T-cell (primary cell): Measurements from ENCODE around the gene BMP6. TPM values are rescaled to one million over a fixed set of nuclear protein-coding genes. Genes with fewer than 3 reads are reported as not detected.

Source experiments
- ATAC-seq, 4 experiments: fragments of 200-7000 bp in 3 of 4; fragments of 150-1000 bp in 1 of 4; cut with Tn5 transposase; replicated peaks in 1 of 4; 1 replicate in 3 of 4; 2 replicates in 1 of 4; pipeline ENCODE4 v1.10.0; 2021; ENCODE audit warnings: moderate library complexity in 3 of 4, mild to moderate bottlenecking in 2 of 4, moderate number of reproducible peaks in 1 of 4
- CTCF ChIA-PET, 2 donors: fragments of 300-600 bp; sonication (Branson Sonifier 250); formaldehyde crosslinking; loops; one replicate each; lab custom pipeline; 2022; ENCODE audit warnings: antibody characterized with exemption in 2 of 2; lab: Charles Lee
- POLR2A ChIA-PET, 2 donors: fragments of 300-600 bp; sonication (Branson Sonifier 250); formaldehyde crosslinking; loops; one replicate each; lab custom pipeline; 2022; ENCODE audit warnings: antibody characterized with exemption in 2 of 2; lab: Charles Lee
- DNase-seq, 35 experiments: peaks; one replicate each; pipeline versions ENCODE4 v3.0.0 to v3.0.0-alpha.2; 2013 to 2023
- H3K27ac ChIP-seq: one replicate; pipeline ENCODE4 v1.5.1; 2013; ENCODE audit warnings: low read length
- H3K27me3 ChIP-seq, 2 experiments: replicated peaks in 1 of 2; 1 replicate in 1 of 2; 2 replicates in 1 of 2; pipeline versions ENCODE4 v1.6.1 to v1.7.0; 2013; ENCODE audit warnings: low read length in 1 of 2, mixed read lengths in 1 of 2; ENCODE audit not compliant: control insufficient read depth in 2 of 2, insufficient read depth in 2 of 2; ENCODE audit errors: extremely low read depth in 1 of 2
- H3K36me3 ChIP-seq, 2 donors: 1 replicate in 1 of 2; 2 replicates in 1 of 2; pipeline versions ENCODE4 v1.6.1 to v1.7.0; 2013; ENCODE audit warnings: low read length in 1 of 2; ENCODE audit not compliant: control insufficient read depth in 2 of 2, insufficient read depth in 1 of 2; ENCODE audit errors: extremely low read depth in 1 of 2
- H3K4me1 ChIP-seq, 2 experiments: 1 replicate in 1 of 2; 2 replicates in 1 of 2; pipeline versions ENCODE4 v1.6.1 to v1.7.0; 2013; ENCODE audit warnings: low read length in 2 of 2, mixed read lengths in 1 of 2; ENCODE audit not compliant: insufficient read depth in 2 of 2, control insufficient read depth in 1 of 2; ENCODE audit errors: extremely low read depth in 1 of 2
- H3K4me3 ChIP-seq, 2 donors: 1 replicate in 1 of 2; 2 replicates in 1 of 2; pipeline versions ENCODE4 v1.5.1 to v1.7.0; 2013; ENCODE audit warnings: mild to moderate bottlenecking in 2 of 2, low read length in 1 of 2, moderate library complexity in 1 of 2; ENCODE audit not compliant: control insufficient read depth in 1 of 2; ENCODE audit errors: extremely low read depth in 1 of 2
- H3K9me3 ChIP-seq: 2 replicates; pipeline ENCODE4 v1.7.0; 2013
- H3K27ac Mint-ChIP-seq, 2 donors: one replicate each; pipeline ENCODE4 v1.8.0; 2020 to 2021; ENCODE audit warnings: mild to moderate bottlenecking in 2 of 2, mixed read lengths in 2 of 2
- H3K27me3 Mint-ChIP-seq, 2 donors: one replicate each; pipeline ENCODE4 v1.8.0; 2021 to 2022; ENCODE audit warnings: mixed read lengths in 2 of 2
- H3K36me3 Mint-ChIP-seq: one replicate; pipeline ENCODE4 v1.8.0; 2021; ENCODE audit warnings: mixed read lengths
- H3K4me1 Mint-ChIP-seq, 3 donors: one replicate each; pipeline ENCODE4 v1.8.0; 2020 to 2022; ENCODE audit warnings: mixed read lengths in 3 of 3, mild to moderate bottlenecking in 1 of 3
- H3K4me3 Mint-ChIP-seq, 3 donors: one replicate each; pipeline ENCODE4 v1.8.0; 2020 to 2022; ENCODE audit warnings: mild to moderate bottlenecking in 3 of 3, mixed read lengths in 3 of 3, moderate library complexity in 3 of 3
- H3K9me3 Mint-ChIP-seq, 3 donors: one replicate each; pipeline ENCODE4 v1.8.0; 2020 to 2022; ENCODE audit warnings: mixed read lengths in 3 of 3
- WGBS: methylation state at CpG from one replicate; pipeline ENCODE4 v1.1.5; 2013; ENCODE audit warnings: missing lambda C conversion rate; ENCODE audit not compliant: insufficient coverage; 5-methylcytosine and 5-hydroxymethylcytosine counted together
- total RNA-seq, 35 experiments: library from RNA in 6 of 35; stranded (reverse) in 6 of 35; fragments of 120-200 nt in 1 of 35; gene quantifications; one replicate each; pipeline versions ENCODE4 v1.2.1 to v1.2.4 and lab custom pipeline; 2013 to 2026

BMP6 gene
- total RNA-seq, 5 donors from 2014 or later (not counting 1 experiment from before 2014, with no cell fraction given): 0.09 to 0.23 (median 0.13) TPM; not detected in 1

- Histone ChIP-seq H3K4me3 (no peak overlapping the region), H3K36me3 (no peaks in the 10 kb centered on the region), H3K27ac (no peak overlapping the region), H3K9me3 (no peaks in the 10 kb centered on the region), H3K4me1 (peaks cover 0 to 3% of the 10 kb centered on the region in 2 experiments), H3K27me3 (peaks cover 0 to 11% of the 10 kb centered on the region in 2 experiments)
- ATAC-seq: no peak
- ChIA-PET POLR2A (no interaction called here), CTCF (interaction anchor here in 1 of 2 donors (0.7 kb wide), 1 partner anchor 81 kb away, joined by 3 read pairs; no protein-coding TSS in a partner anchor)
- no peaks in the 10 kb centered on the region for H3K9me3 Mint-ChIP-seq
- WGBS: 94% methylated on average over 4 of the region's 4 CpGs
- H3K27ac Mint-ChIP-seq: no peak overlapping the region
- no peaks in the 10 kb centered on the region for H3K36me3 Mint-ChIP-seq
- H3K27me3 Mint-ChIP-seq: peaks cover 3 to 4% of the 10 kb centered on the region in 2 donors
- peaks cover 0 to 2% (median 0%) of the 10 kb centered on the region in 3 donors for H3K4me1 Mint-ChIP-seq
- no peak for DNase-seq
- H3K4me3 Mint-ChIP-seq: no peak overlapping the region
These were observed 192.5 kb downstream of the BMP6 start for GRCh38 chr6:7918403-7918802.

- H3K9me3 ChIP-seq: no peaks in the 10 kb centered on the region
- Mint-ChIP-seq H3K4me3 (no peak overlapping the region), H3K36me3 (peaks cover 5% of the 10 kb centered on the region), H3K27ac (no peak overlapping the region), H3K4me1 (peaks cover 0 to 2% (median 0%) of the 10 kb centered on the region in 3 donors), H3K27me3 (peaks cover 12 to 13% of the 10 kb centered on the region in 2 donors), H3K9me3 (peaks cover 0 to 10% (median 9%) of the 10 kb centered on the region in 3 donors)
- POLR2A ChIA-PET: no interaction called here
- DNase-seq (no peak), ATAC-seq (no peak)
- H3K4me1 ChIP-seq: peaks cover 0 to 3% of the 10 kb centered on the region in 2 experiments
- 55% methylated on average over 4 of the region's 8 CpGs for WGBS
- H3K4me3 ChIP-seq: no peak overlapping the region
- CTCF ChIA-PET: no interaction called here
- no peaks in the 10 kb centered on the region for H3K36me3 ChIP-seq
- H3K27me3 ChIP-seq: peaks cover 0 to 11% of the 10 kb centered on the region in 2 experiments
- H3K27ac ChIP-seq: no peak overlapping the region
These were observed 194.0 kb downstream of the BMP6 start for GRCh38 chr6:7919871-7920270.

- DNase-seq: no peak
- ATAC-seq: no peak
- H3K9me3 ChIP-seq: no peaks in the 10 kb centered on the region
- Mint-ChIP-seq H3K27ac (no peak overlapping the region), H3K27me3 (peaks cover 12 to 14% of the 10 kb centered on the region in 2 donors), H3K36me3 (peaks cover 5% of the 10 kb centered on the region), H3K4me1 (peaks cover 0 to 2% (median 0%) of the 10 kb centered on the region in 3 donors), H3K9me3 (peaks cover 3 to 15% (median 12%) of the 10 kb centered on the region in 3 donors), H3K4me3 (no peak overlapping the region)
- H3K4me3 ChIP-seq: no peak overlapping the region
- H3K36me3 ChIP-seq: no peaks in the 10 kb centered on the region
- H3K4me1 ChIP-seq: peaks cover 0 to 3% of the 10 kb centered on the region in 2 experiments
- ChIA-PET POLR2A (no interaction called here), CTCF (no interaction called here)
- H3K27ac ChIP-seq: no peak overlapping the region
- WGBS: no CpG with 5 or more reads among the region's 2 CpGs
- H3K27me3 ChIP-seq: peaks cover 0 to 11% of the 10 kb centered on the region in 2 experiments
These were observed 194.5 kb downstream of the BMP6 start for GRCh38 chr6:7920425-7920824.

GRCh38 chr6:7921046-7921445 is 195.1 kb downstream of the BMP6 start:
- H3K4me3 Mint-ChIP-seq: no peak overlapping the region
- H3K27ac Mint-ChIP-seq: no peak overlapping the region
- ATAC-seq (no peak), DNase-seq (no peak)
- no peak overlapping the region for H3K4me3 ChIP-seq
- peaks cover 5 to 17% (median 14%) of the 10 kb centered on the region in 3 donors for H3K9me3 Mint-ChIP-seq
- 92% methylated on average over 4 of the region's 4 CpGs for WGBS
- peaks cover 0 to 3% of the 10 kb centered on the region in 2 experiments for H3K4me1 ChIP-seq
- H3K4me1 Mint-ChIP-seq: no peaks in the 10 kb centered on the region
- H3K9me3 ChIP-seq: no peaks in the 10 kb centered on the region
- POLR2A ChIA-PET: no interaction called here
- H3K36me3 Mint-ChIP-seq: peaks cover 5% of the 10 kb centered on the region
- CTCF ChIA-PET: no interaction called here
- H3K27me3 Mint-ChIP-seq: peaks cover 12 to 14% of the 10 kb centered on the region in 2 donors
- H3K36me3 ChIP-seq: no peaks in the 10 kb centered on the region
- H3K27ac ChIP-seq: no peak overlapping the region
- peaks cover 0 to 16% of the 10 kb centered on the region in 2 experiments for H3K27me3 ChIP-seq

GRCh38 chr6:7921632-7922092 is 195.8 kb downstream of the BMP6 start:
- peaks cover 12 to 15% of the 10 kb centered on the region in 2 donors for H3K27me3 Mint-ChIP-seq
- ATAC-seq (no peak), DNase-seq (no peak)
- peaks cover 5% of the 10 kb centered on the region for H3K36me3 Mint-ChIP-seq
- CTCF ChIA-PET: no interaction called here
- H3K9me3 Mint-ChIP-seq: peaks cover 5 to 17% (median 14%) of the 10 kb centered on the region in 3 donors
- POLR2A ChIA-PET: no interaction called here
- 78% methylated on average over 3 of the region's 5 CpGs for WGBS
- no peak overlapping the region for H3K4me3 Mint-ChIP-seq
- H3K27ac ChIP-seq: no peak overlapping the region
- H3K36me3 ChIP-seq: no peaks in the 10 kb centered on the region
- no peaks in the 10 kb centered on the region for H3K9me3 ChIP-seq
- H3K4me1 ChIP-seq: peaks cover 0 to 3% of the 10 kb centered on the region in 2 experiments
- no peaks in the 10 kb centered on the region for H3K4me1 Mint-ChIP-seq
- H3K27me3 ChIP-seq: peaks cover 0 to 17% of the 10 kb centered on the region in 2 experiments
- no peak overlapping the region for H3K27ac Mint-ChIP-seq
- no peak overlapping the region for H3K4me3 ChIP-seq

- POLR2A ChIA-PET: interaction anchor here in 1 of 2 donors (0.5 to 0.6 kb wide), 2 partner anchors 14 to 280 kb away, joined by 3 to 7 read pairs; no protein-coding TSS in a partner anchor
- no peak overlapping the region for H3K27ac Mint-ChIP-seq
- peaks cover 5% of the 10 kb centered on the region for H3K36me3 Mint-ChIP-seq
- H3K36me3 ChIP-seq: no peaks in the 10 kb centered on the region
- H3K4me3 Mint-ChIP-seq: no peak overlapping the region
- DNase-seq (no peak), ATAC-seq (no peak)
- H3K9me3 ChIP-seq: no peaks in the 10 kb centered on the region
- WGBS: no CpG with 5 or more reads among the region's 1 CpG
- peaks cover 6 to 17% (median 14%) of the 10 kb centered on the region in 3 donors for H3K9me3 Mint-ChIP-seq
- no peak overlapping the region for H3K4me3 ChIP-seq
- H3K4me1 Mint-ChIP-seq: no peaks in the 10 kb centered on the region
- H3K27me3 ChIP-seq: peaks cover 0 to 16% of the 10 kb centered on the region in 2 experiments
- H3K27ac ChIP-seq: no peak overlapping the region
- H3K27me3 Mint-ChIP-seq: peaks cover 15 to 17% of the 10 kb centered on the region in 2 donors
- CTCF ChIA-PET: no interaction called here
- H3K4me1 ChIP-seq: peaks cover 0 to 3% of the 10 kb centered on the region in 2 experiments
These were observed 196.7 kb downstream of the BMP6 start for GRCh38 chr6:7922596-7922995.
